GM12873 (cell line): ENCODE measurements around the gene DYNC2H1.

Source experiments
- TF ChIP-seq, protein P1 (sequence below): IDR thresholded peaks from 2 replicates; pipeline ENCODE4 v1.5.1; 2012; ENCODE audit warnings: low read depth, mild to moderate bottlenecking, moderate library complexity, low read length, control low read depth; ENCODE audit not compliant: insufficient read depth; ENCODE audit errors: missing control alignments

DYNC2H1 gene

DNA sequence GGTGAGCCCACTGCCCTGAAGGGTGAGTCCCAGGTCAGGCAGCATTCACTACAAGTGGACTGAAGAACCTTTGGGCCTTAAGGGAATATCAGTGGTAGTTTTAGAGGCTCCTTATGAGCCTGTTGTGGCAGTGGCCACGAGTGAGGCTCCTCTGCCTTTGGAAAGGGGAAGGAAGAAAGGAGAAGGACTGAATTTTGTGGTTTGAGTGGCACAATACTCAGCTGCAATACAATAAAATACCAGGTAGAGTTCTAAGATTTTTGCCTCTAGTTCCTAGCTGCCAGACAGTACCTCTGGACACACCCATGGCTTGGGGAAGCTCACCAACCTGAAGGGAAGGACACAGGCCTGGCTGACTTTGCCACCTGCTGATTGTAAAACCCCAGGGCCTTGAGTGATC, 260.9 kb downstream of the DYNC2H1 start:
- TF ChIP-seq, protein P1, sequence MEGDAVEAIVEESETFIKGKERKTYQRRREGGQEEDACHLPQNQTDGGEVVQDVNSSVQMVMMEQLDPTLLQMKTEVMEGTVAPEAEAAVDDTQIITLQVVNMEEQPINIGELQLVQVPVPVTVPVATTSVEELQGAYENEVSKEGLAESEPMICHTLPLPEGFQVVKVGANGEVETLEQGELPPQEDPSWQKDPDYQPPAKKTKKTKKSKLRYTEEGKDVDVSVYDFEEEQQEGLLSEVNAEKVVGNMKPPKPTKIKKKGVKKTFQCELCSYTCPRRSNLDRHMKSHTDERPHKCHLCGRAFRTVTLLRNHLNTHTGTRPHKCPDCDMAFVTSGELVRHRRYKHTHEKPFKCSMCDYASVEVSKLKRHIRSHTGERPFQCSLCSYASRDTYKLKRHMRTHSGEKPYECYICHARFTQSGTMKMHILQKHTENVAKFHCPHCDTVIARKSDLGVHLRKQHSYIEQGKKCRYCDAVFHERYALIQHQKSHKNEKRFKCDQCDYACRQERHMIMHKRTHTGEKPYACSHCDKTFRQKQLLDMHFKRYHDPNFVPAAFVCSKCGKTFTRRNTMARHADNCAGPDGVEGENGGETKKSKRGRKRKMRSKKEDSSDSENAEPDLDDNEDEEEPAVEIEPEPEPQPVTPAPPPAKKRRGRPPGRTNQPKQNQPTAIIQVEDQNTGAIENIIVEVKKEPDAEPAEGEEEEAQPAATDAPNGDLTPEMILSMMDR = no peak

DNA sequence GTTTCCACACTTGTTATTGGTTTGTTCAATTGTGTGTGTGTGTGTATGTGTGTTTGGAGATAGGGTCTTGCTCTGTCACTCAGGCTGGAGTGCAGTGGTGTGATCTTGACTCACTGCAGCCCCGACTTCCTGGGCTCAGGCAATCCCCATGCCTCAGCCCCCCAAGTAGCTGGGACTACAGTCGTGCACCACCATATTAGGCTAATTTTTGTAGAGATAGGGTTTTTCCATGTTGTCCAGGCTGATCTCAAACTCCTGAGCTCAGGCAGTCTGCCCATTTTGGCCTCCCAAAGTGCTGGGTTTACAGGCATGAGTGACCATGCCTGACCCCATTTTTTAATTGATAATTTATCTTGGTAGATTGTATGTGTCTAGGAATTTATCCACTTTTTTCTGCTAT, 263.7 kb downstream of the DYNC2H1 start:
- TF ChIP-seq, protein P1 = no peak

- TF ChIP-seq, protein P1 = no peak
Observed at GRCh38 chr11:103378931-103379330, 269.7 kb downstream of the DYNC2H1 start.

DNA sequence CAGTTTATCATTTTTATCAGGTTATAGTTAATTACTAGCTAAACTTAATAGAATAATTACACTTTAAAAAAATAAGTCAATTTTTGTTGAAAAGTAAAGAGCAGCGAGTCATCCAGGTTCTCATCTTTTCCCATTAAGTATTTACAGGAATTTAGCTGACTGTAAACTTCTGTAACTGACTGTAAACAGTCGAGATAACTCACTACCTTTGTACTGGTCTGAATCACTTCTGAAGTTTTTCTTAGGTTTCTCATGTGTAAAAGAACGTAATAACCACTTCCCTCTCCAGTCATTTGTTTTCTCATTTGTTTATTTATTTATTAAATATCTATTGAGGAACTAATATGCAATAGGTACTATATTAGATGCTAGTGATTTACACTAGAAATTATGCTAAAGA, 270.8 kb downstream of the DYNC2H1 start:
- TF ChIP-seq, protein P1 = no peak

DNA sequence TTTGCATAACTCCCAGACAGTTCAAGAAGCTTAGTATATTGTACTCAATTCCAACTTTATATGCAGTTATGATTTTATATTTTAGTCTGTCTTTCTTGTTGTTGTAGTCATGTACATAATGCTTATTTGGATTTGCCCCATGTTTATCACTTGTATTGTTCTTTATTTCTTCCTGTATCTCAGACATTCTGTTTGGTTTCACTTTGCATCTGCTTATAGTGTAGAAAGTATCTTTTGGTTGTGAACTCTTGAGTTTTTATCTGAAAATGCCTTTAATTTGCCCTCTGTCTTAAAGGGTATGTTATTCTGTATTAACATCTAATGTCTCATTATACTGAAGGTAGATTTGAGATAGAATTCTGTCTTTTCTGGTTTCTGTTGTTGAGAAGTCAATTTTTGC, 275.4 kb downstream of the DYNC2H1 start:
- TF ChIP-seq, protein P1 = no peak

DNA sequence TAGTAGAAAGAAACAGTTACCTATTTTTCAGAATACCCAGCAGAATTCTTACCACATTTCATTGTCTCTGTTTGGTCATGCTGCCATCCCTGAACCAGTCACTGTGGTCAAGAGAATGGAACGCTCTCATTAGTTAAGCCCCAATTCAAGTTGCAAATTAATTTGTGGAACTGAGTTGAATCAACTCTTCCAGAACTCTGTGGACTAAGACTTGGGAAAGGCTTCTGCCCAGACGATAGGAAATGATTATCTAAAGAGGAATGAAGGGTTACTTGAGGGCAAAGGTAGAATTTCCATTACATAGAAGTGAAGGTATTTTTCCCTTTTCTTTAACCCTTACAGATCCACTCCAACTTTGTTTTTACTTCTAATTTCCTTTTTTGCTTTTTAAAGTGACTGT, 286.4 kb downstream of the DYNC2H1 start:
- TF ChIP-seq, protein P1 = no peak

GRCh38 chr11:103396237-103396636, 287.0 kb downstream of the DYNC2H1 start:
- TF ChIP-seq, protein P1 = no peak
